Colonic mucosa (tissue), 4 donors: ENCODE results near the gene TPST2. TPM values are rescaled to one million over a fixed set of nuclear protein-coding genes. Genes with fewer than 3 reads are reported as not detected.

Experiments
- DNase-seq: peaks from one replicate; pipeline ENCODE4 v3.0.0-alpha.2; 2020
- H3K27ac ChIP-seq: fragments of 200-600 bp; one replicate; pipeline ENCODE4 v1.8.0; 2021
- H3K27me3 ChIP-seq: fragments of 200-600 bp; one replicate; pipeline ENCODE4 v1.8.0; 2021
- H3K36me3 ChIP-seq: fragments of 200-600 bp; one replicate; pipeline ENCODE4 v1.8.0; 2021
- H3K4me1 ChIP-seq: fragments of 200-600 bp; one replicate; pipeline ENCODE4 v1.8.0; 2021; ENCODE audit warnings: mild to moderate bottlenecking
- H3K4me3 ChIP-seq: fragments of 200-600 bp; one replicate; pipeline ENCODE4 v1.8.0; 2021
- H3K9ac ChIP-seq, 2 donors: one replicate each; pipeline ENCODE4 v1.7.0; 2013; ENCODE audit warnings: control low read depth in 2 of 2, low read depth in 2 of 2, low read length in 2 of 2
- H3K9me3 ChIP-seq: fragments of 200-600 bp; one replicate; pipeline ENCODE4 v1.8.0; 2021
- CTCF ChIP-seq: fragments of 200-600 bp; IDR thresholded peaks from one replicate; pipeline ENCODE4 v1.8.0; 2022; ENCODE audit warnings: antibody characterized with exemption, mild to moderate bottlenecking
- intact Hi-C: fragments of 100-400 bp; cut with DNase I; formaldehyde crosslinking; loops from one replicate; pipeline ENCODE4 v1.14.1; 2022
- total RNA-seq, 2 donors: library from RNA; stranded (reverse); fragmentation: NEBNext Ultra II Directional in 1 of 2; extraction: Animal tissue kit (Norgen Biotek cat#: 25700) in 1 of 2; gene quantifications; one replicate each; pipeline ENCODE4 v1.2.1, GENCODE V29; 2021
- donor health status: healthy.
- donor health status: DM: no; HTN: no; CAD: no.
- donor health status: DM: no; HTN: no; CAD: no.

TPST2 gene
- total RNA-seq, 2 donors from 2014 or later = 13.3 to 19.9 TPM

- intact Hi-C loops = no loop called here
- DNase-seq = no peak
- H3K4me1 ChIP-seq = no peaks in the 10 kb centered on the region
- H3K27ac ChIP-seq = no peak overlapping the region
- no peak overlapping the region for H3K9ac ChIP-seq
- no peak for TF ChIP-seq CTCF
- no peak overlapping the region for H3K4me3 ChIP-seq
- no peaks in the 10 kb centered on the region for H3K9me3 ChIP-seq
- no peaks in the 10 kb centered on the region for H3K36me3 ChIP-seq
- no peaks in the 10 kb centered on the region for H3K27me3 ChIP-seq
Observed at GRCh38 chr22:26541167-26541819, 48.6 kb downstream of the TPST2 start.

GRCh38 chr22:26540119-26540518 lies 49.8 kb downstream of the TPST2 start:
- no peak for TF ChIP-seq CTCF
- no peak overlapping the region for H3K27ac ChIP-seq
- no peak for DNase-seq
- no peak overlapping the region for H3K9ac ChIP-seq
- H3K36me3 ChIP-seq = no peaks in the 10 kb centered on the region
- intact Hi-C loops = no loop called here
- H3K4me1 ChIP-seq = no peaks in the 10 kb centered on the region
- no peak overlapping the region for H3K4me3 ChIP-seq
- H3K27me3 ChIP-seq = no peaks in the 10 kb centered on the region
- no peaks in the 10 kb centered on the region for H3K9me3 ChIP-seq

DNA sequence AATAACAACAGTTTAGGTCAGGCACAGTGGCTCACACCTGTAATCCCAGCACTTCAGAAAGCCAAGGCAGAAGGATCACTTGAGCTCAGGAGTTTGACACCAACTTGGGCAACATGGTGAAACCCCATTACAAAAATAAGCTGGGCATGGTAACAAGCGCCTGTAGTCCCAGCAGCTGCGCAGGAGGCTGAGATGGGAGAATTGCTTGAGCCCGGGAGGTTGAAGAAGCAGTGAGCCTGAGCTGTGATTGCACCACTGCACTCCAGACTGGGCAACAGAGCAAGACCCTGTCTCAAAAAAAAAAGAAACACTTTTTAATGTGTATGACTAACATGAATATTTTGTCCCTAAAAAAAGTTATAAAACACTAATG lies 53.2 kb downstream of the TPST2 start:
- Histone ChIP-seq H3K27ac (no peak overlapping the region), H3K4me3 (no peak overlapping the region), H3K36me3 (no peaks in the 10 kb centered on the region), H3K4me1 (no peaks in the 10 kb centered on the region), H3K27me3 (no peaks in the 10 kb centered on the region), H3K9me3 (no peaks in the 10 kb centered on the region), H3K9ac (no peak overlapping the region)
- intact Hi-C loops = no loop called here
- no peak for TF ChIP-seq CTCF
- DNase-seq = no peak

- H3K9ac ChIP-seq = no peak overlapping the region
- H3K4me3 ChIP-seq = no peak overlapping the region
- no peaks in the 10 kb centered on the region for H3K36me3 ChIP-seq
- no peak for DNase-seq
- TF ChIP-seq CTCF = no peak
- intact Hi-C loops = no loop called here
- H3K4me1 ChIP-seq = no peaks in the 10 kb centered on the region
- H3K27me3 ChIP-seq = no peaks in the 10 kb centered on the region
- no peak overlapping the region for H3K27ac ChIP-seq
- H3K9me3 ChIP-seq = no peaks in the 10 kb centered on the region
Observed at GRCh38 chr22:26536056-26536761, 53.7 kb downstream of the TPST2 start.

DNA sequence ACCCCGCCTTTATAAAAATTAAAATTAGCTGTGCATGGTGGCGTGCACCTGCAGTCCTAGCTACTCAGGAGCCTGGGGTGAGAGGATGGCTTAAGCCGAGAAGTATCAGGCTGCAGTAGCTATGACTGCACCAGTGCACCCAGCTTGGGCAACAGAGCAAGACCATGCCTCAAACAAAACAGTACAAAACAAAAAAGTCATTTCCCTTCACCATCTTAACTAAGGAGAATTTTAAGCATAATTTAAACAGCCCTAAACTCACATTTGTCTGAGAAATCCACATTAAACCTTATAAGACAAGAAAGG lies 54.4 kb downstream of the TPST2 start:
- Histone ChIP-seq H3K4me1 (no peaks in the 10 kb centered on the region), H3K27me3 (no peaks in the 10 kb centered on the region), H3K9me3 (no peaks in the 10 kb centered on the region), H3K36me3 (no peaks in the 10 kb centered on the region), H3K9ac (no peak overlapping the region), H3K27ac (no peak overlapping the region), H3K4me3 (no peak overlapping the region)
- DNase-seq = no peak
- no peak for TF ChIP-seq CTCF
- intact Hi-C loops = no loop called here
